Lower leg skin (tissue), 4 donors: Measurements from ENCODE around the gene ATF7IP. TPM values are rescaled to one million over a fixed set of nuclear protein-coding genes. Genes with fewer than 3 reads are reported as not detected.

Experiments
- DNase-seq, 2 donors: peaks; one replicate each; pipeline ENCODE4 v3.0.0-alpha.2; 2019; ENCODE audit warnings: low spot score in 2 of 2
- H3K4me3 ChIP-seq: fragments of 200-600 bp; sonication (generic); 2 replicates; pipeline ENCODE4 v1.5.1; 2017; ENCODE audit warnings: mild to moderate bottlenecking, low read depth; ENCODE audit not compliant: poor library complexity, severe bottlenecking
- POLR2A ChIP-seq, 2 donors: fragments of 450-650 bp; IDR thresholded peaks; one replicate each; pipeline ENCODE4 v1.6.1; 2016 to 2017; ENCODE audit warnings: antibody characterized with exemption in 2 of 2, mild to moderate bottlenecking in 1 of 2, moderate library complexity in 1 of 2
- WGBS, 2 donors: methylation state at CpG; one replicate each; pipeline ENCODE4 v1.1.5; 2018; 5-methylcytosine and 5-hydroxymethylcytosine counted together
- intact Hi-C: fragments of 100-400 bp; cut with DNase I; formaldehyde crosslinking; loops from one replicate; pipeline ENCODE4 v1.15.0; 2023; ENCODE audit warnings: low total_unique reads
- total RNA-seq, 4 donors: library from RNA; depleted of rRNA; stranded (reverse); fragments of >200 nt; gene quantifications; one replicate each; pipeline ENCODE4 v1.1.0, GENCODE V29; 2016
- TF ChIP-seq, protein P1 (sequence below), 3 donors: fragments of 450-650 bp; IDR thresholded peaks; one replicate each; pipeline ENCODE4 v1.5.1; 2016; ENCODE audit warnings: antibody characterized with exemption in 3 of 3, mild to moderate bottlenecking in 3 of 3, moderate library complexity in 2 of 3

Gene ATF7IP
- total RNA-seq, 4 donors from 2014 or later: 35.3 to 49.0 (median 42.4) TPM

GRCh38 chr12:14430394-14430986 lies 65.0 kb downstream of the ATF7IP start:
- intact Hi-C loops: no loop called here
- WGBS, 2 donors: 98 to 99% methylated on average over 2 of the region's 2 CpGs

GRCh38 chr12:14431975-14432374 lies 66.5 kb downstream of the ATF7IP start:
- no peak overlapping the region for H3K4me3 ChIP-seq
- DNase-seq: no peak
- TF ChIP-seq, protein P1, sequence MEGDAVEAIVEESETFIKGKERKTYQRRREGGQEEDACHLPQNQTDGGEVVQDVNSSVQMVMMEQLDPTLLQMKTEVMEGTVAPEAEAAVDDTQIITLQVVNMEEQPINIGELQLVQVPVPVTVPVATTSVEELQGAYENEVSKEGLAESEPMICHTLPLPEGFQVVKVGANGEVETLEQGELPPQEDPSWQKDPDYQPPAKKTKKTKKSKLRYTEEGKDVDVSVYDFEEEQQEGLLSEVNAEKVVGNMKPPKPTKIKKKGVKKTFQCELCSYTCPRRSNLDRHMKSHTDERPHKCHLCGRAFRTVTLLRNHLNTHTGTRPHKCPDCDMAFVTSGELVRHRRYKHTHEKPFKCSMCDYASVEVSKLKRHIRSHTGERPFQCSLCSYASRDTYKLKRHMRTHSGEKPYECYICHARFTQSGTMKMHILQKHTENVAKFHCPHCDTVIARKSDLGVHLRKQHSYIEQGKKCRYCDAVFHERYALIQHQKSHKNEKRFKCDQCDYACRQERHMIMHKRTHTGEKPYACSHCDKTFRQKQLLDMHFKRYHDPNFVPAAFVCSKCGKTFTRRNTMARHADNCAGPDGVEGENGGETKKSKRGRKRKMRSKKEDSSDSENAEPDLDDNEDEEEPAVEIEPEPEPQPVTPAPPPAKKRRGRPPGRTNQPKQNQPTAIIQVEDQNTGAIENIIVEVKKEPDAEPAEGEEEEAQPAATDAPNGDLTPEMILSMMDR (IDR thresholded peaks at IDR 0.05): no peak
- no peak for TF ChIP-seq POLR2A (IDR thresholded peaks at IDR 0.05)
- WGBS, 2 donors: 88 to 97% methylated on average over 2 of the region's 2 CpGs
- intact Hi-C loops: no loop called here

More at GRCh38 chr12:14430394-14430986, 65.0 kb downstream of the ATF7IP start:
- TF ChIP-seq POLR2A (IDR thresholded peaks at IDR 0.05): no peak
- TF ChIP-seq, protein P1 (IDR thresholded peaks at IDR 0.05): no peak
- no peak for DNase-seq
- no peak overlapping the region for H3K4me3 ChIP-seq

DNA sequence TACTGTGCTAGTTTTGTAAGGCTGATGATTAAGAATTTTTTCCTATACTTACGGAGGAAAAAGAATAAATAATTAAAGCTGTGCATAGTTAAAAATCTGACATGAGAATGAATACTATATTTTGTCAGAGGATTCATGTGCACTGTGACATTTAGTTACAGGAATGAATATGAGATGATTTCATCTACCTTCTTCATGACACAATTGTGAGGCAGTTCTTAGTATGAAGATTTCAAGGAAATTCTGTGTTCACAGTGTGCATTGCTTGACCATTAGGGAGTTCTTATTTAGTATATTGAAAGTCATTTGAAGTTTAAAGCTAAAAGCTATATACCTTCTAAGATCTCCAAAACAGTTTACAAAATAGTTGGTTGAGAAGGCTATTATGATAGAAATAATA lies 70.1 kb downstream of the ATF7IP start:
- intact Hi-C loops: no loop called here
- no peak for DNase-seq
- WGBS, 2 donors: 96 to 98% methylated on average over 1 of the region's 1 CpG
- H3K4me3 ChIP-seq: no peak overlapping the region
- no peak for TF ChIP-seq POLR2A (IDR thresholded peaks at IDR 0.05)
- TF ChIP-seq, protein P1 (IDR thresholded peaks at IDR 0.05): no peak

DNA sequence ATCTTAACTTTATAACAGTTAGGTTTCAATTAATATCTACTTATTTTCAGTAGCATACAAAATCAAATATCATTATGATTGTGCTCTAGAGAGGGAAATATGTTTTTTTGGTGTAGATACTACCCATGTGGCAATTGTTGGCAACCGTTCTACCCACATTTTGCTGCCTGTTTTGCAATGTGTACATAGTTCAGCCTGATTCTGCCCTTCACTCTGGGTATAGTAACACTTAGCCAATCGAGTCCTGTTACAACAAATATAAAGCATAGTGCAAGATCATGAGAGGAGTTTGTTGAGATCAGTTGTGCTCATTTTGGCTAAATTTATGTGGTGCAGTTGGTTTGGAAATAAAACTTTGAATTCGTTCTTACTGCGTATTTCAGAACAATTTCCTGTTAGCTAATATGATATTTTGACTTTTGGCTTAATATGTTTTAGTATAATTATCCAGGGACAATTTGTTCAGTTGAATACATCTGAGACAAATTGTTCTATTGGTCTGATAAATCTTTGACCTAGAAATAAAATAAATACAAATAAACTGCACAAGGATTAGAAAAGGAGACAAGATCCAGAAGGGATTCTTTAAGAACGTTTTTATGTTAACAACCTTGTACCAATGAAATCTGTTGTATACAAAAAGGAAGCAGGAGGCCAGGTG lies 76.9 kb downstream of the ATF7IP start:
- TF ChIP-seq, protein P1 (IDR thresholded peaks at IDR 0.05): no peak
- TF ChIP-seq POLR2A (IDR thresholded peaks at IDR 0.05): no peak
- WGBS, 2 donors: 78 to 95% methylated on average over 5 of the region's 5 CpGs
- H3K4me3 ChIP-seq: no peak overlapping the region
- DNase-seq: no peak
- intact Hi-C loops: no loop called here

- no peak overlapping the region for H3K4me3 ChIP-seq
- no peak for TF ChIP-seq POLR2A (IDR thresholded peaks at IDR 0.05)
- TF ChIP-seq, protein P1 (IDR thresholded peaks at IDR 0.05): no peak
- intact Hi-C loops: no loop called here
- no peak for DNase-seq
Measured at GRCh38 chr12:14443531-14443930, 78.0 kb downstream of the ATF7IP start.

- H3K4me3 ChIP-seq: no peak overlapping the region
- TF ChIP-seq, protein P1 (IDR thresholded peaks at IDR 0.05): no peak
- no peak for TF ChIP-seq POLR2A (IDR thresholded peaks at IDR 0.05)
- DNase-seq: no peak
- intact Hi-C loops: no loop called here
Measured at GRCh38 chr12:14450479-14450878, 85.0 kb downstream of the ATF7IP start.
